ENCODE measurements around the gene REL. TPM values are rescaled to one million over a fixed set of nuclear protein-coding genes. Genes with fewer than 3 reads are reported as not detected.

Gene REL
- total RNA-seq, 1 experiment from 2014 or later, result 10.0 TPM

DNA sequence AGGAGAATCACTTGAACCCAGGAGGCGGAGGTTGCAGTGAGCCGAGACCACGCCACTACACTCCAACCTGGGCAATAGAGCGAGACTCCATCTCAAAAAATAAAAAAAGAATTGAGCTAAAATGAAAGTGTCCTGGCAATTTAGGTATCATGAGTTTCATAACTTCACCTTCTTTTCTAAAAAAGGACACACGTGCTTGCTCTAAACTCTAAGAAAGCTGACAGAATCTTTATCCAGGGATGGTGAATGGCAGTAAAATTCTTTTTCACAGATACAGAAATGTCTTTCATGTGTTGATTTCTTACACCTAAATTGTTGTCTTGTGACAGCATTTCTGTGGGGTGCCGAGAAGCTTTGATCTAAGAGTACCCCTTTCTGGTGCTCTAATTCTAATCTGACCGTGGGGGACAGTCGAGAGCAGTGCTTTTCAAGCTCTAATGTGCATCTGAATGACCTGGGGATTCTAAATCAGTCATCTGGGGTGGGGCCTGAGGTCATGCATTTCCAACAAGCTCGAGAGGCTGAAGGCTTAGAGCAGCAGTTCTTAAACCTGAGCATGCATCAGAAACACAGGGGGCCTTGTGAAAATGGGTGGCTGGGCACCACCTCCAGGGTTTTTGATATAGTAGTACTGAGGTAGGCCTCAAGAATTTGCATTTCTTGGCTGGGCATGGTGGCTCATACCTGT is 42.1 kb upstream of the REL start:
- TF ChIP-seq TCF7L2 (IDR thresholded peaks at IDR 0.05; ENCODE audit: low read depth, low read length) (no peak), POLR2AphosphoS5 (IDR thresholded peaks at IDR 0.05; ENCODE audit: low read depth, low read length) (no peak), SIN3A (IDR thresholded peaks at IDR 0.05; ENCODE audit: borderline replicate concordance, insufficient read depth, low read depth, low read length) (no peak)
- TF ChIP-seq, protein P1, sequence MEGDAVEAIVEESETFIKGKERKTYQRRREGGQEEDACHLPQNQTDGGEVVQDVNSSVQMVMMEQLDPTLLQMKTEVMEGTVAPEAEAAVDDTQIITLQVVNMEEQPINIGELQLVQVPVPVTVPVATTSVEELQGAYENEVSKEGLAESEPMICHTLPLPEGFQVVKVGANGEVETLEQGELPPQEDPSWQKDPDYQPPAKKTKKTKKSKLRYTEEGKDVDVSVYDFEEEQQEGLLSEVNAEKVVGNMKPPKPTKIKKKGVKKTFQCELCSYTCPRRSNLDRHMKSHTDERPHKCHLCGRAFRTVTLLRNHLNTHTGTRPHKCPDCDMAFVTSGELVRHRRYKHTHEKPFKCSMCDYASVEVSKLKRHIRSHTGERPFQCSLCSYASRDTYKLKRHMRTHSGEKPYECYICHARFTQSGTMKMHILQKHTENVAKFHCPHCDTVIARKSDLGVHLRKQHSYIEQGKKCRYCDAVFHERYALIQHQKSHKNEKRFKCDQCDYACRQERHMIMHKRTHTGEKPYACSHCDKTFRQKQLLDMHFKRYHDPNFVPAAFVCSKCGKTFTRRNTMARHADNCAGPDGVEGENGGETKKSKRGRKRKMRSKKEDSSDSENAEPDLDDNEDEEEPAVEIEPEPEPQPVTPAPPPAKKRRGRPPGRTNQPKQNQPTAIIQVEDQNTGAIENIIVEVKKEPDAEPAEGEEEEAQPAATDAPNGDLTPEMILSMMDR (IDR thresholded peaks at IDR 0.05), result no peak
- in situ Hi-C loops (cut with HindIII; ENCODE audit: low pct_unique_long_range_greater_than_20kb, low sequenced_read_pairs), result no loop called here
- H3K4me1 ChIP-seq (ENCODE audit: control insufficient read depth, insufficient read depth, low read length), result no peaks in the 10 kb centered on the region
- H3K27me3 ChIP-seq (ENCODE audit: control insufficient read depth, insufficient read depth, low read length), result peaks cover 14% of the 10 kb centered on the region
- ChIA-PET POLR2A (no interaction called here), CTCF (no interaction called here)
- H3K9me3 ChIP-seq (ENCODE audit: control insufficient read depth, insufficient read depth, low read depth, low read length), result no peaks in the 10 kb centered on the region
- ATAC-seq (no peak), DNase-seq (ENCODE audit: low read depth, low spot score) (no peak)
- H3K36me3 ChIP-seq (ENCODE audit: control insufficient read depth, insufficient read depth, low read length), result no peaks in the 10 kb centered on the region
- no peak overlapping the region for H3K4me3 ChIP-seq (ENCODE audit: low read depth in 2 of 2, low read length in 2 of 2)
- no TSS peak for BruUV-seq (replicated peaks)
- H3K27ac ChIP-seq (ENCODE audit: low read length), result no peak overlapping the region
- intact Hi-C loops (cut with micrococcal nuclease; ENCODE audit: unreplicated experiment), result no loop called here

DNA sequence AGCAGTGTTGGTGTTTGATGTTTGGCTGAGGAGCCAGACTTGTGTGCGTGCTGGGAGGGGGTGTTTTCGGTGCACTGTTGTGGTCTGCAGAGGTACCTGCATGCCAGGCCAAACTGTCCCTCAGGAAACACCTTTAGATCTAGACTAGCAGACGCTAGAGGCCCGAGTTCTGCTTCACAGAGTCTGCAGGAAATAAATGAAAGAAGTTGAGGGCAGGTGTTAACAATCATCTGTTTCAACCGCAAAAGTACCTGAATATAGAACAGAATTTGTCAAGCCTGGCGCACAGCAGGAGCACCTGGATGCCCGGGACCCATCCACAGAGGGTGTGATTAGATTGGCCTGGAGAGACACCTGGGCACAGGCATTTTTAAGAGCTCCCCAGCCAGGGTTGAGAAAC is 40.5 kb upstream of the REL start:
- CTCF ChIA-PET, result no interaction called here
- no peak for ATAC-seq
- no TSS peak for BruUV-seq (replicated peaks)
- DNase-seq (ENCODE audit: low read depth, low spot score), result no peak
- intact Hi-C loops (cut with micrococcal nuclease; ENCODE audit: unreplicated experiment) (no loop called here), in situ Hi-C loops (cut with HindIII; ENCODE audit: low pct_unique_long_range_greater_than_20kb, low sequenced_read_pairs) (no loop called here)
- H3K9me3 ChIP-seq (ENCODE audit: control insufficient read depth, insufficient read depth, low read depth, low read length), result no peaks in the 10 kb centered on the region
- H3K27me3 ChIP-seq (ENCODE audit: control insufficient read depth, insufficient read depth, low read length), result peaks cover 9% of the 10 kb centered on the region
- no peak overlapping the region for H3K27ac ChIP-seq (ENCODE audit: low read length)
- POLR2A ChIA-PET, result interaction anchor here (0.6 kb wide), 1 partner anchor 503 kb away, joined by 3 read pairs; no protein-coding TSS in a partner anchor
- H3K4me3 ChIP-seq (ENCODE audit: low read depth in 2 of 2, low read length in 2 of 2), result no peak overlapping the region
- no peaks in the 10 kb centered on the region for H3K4me1 ChIP-seq (ENCODE audit: control insufficient read depth, insufficient read depth, low read length)
- TF ChIP-seq, protein P1 (IDR thresholded peaks at IDR 0.05), result no peak
- no peak for TF ChIP-seq TCF7L2 (IDR thresholded peaks at IDR 0.05; ENCODE audit: low read depth, low read length)
- no peak for TF ChIP-seq REST (IDR thresholded peaks at IDR 0.05; ENCODE audit: insufficient read depth in 1 of 2, low read depth in 2 of 2, low read length in 1 of 2)
- no peak for TF ChIP-seq SIN3A (IDR thresholded peaks at IDR 0.05; ENCODE audit: borderline replicate concordance, insufficient read depth, low read depth, low read length)
- no peak for TF ChIP-seq POLR2AphosphoS5 (IDR thresholded peaks at IDR 0.05; ENCODE audit: low read depth, low read length)
- H3K36me3 ChIP-seq (ENCODE audit: control insufficient read depth, insufficient read depth, low read length), result no peaks in the 10 kb centered on the region
